OCI-LY1 (cell line): Measurements from ENCODE around the gene DYNLT2.

ENCODE experiments used
- EZH2 ChIP-seq: fragments of 200-600 bp; sonication (generic), shearing (Covaris generic); IDR thresholded peaks from 2 replicates; pipeline ENCODE4 v1.8.0; 2017; ENCODE audit warnings: borderline replicate concordance, mixed run types, mild to moderate bottlenecking, antibody characterized with exemption, low read length, moderate library complexity, mixed read lengths
- TF ChIP-seq, protein P1 (sequence below): fragments of 200-600 bp; sonication (generic), shearing (Covaris generic); IDR thresholded peaks from 2 replicates; pipeline ENCODE4 v1.5.1; 2017; ENCODE audit warnings: mild to moderate bottlenecking, antibody characterized with exemption, low read length, moderate library complexity, mixed read lengths

DNA sequence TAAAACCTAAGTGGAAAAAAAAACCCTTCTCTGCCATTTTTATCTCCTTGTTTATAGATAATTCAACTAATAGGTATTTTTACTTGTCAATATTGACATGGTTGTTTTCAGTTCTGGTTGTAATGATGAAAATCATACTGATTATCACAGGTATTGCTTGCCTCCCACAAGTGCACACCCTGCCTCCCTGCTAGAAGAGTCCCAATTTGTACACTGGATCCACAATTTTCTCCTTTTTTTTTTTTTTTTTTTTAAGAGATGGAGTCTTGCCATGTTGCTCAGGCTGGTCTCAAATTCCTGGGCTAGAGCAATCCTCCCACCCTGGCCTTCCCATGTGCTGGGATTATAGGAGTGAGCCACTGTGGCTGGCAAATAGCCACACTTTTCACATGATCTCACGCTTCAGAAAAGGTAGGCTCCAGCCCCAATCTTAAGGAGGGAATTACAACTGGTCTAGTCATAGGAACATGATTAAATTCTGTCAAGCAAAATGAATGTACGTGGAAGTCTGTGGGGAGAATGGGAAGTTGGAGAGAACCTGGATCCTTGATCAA is 12.3 kb downstream of the DYNLT2 start:
- TF ChIP-seq, protein P1, sequence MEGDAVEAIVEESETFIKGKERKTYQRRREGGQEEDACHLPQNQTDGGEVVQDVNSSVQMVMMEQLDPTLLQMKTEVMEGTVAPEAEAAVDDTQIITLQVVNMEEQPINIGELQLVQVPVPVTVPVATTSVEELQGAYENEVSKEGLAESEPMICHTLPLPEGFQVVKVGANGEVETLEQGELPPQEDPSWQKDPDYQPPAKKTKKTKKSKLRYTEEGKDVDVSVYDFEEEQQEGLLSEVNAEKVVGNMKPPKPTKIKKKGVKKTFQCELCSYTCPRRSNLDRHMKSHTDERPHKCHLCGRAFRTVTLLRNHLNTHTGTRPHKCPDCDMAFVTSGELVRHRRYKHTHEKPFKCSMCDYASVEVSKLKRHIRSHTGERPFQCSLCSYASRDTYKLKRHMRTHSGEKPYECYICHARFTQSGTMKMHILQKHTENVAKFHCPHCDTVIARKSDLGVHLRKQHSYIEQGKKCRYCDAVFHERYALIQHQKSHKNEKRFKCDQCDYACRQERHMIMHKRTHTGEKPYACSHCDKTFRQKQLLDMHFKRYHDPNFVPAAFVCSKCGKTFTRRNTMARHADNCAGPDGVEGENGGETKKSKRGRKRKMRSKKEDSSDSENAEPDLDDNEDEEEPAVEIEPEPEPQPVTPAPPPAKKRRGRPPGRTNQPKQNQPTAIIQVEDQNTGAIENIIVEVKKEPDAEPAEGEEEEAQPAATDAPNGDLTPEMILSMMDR = no peak
- TF ChIP-seq EZH2 = no peak
